HL-60/S4 treated with retinoic acid at 250 ng/mL for 4 days and 3 days (cell line): ENCODE measurements around the gene DCBLD2.

Experiments
- in situ Hi-C: fragments of 300-500 bp; cut with MboI; formaldehyde crosslinking; loops from 2 replicates; pipeline ENCODE4 v1.7.0; 2022; ENCODE audit warnings: low sequenced_read_pairs

DCBLD2 gene

GRCh38 chr3:98772022-98772421, 129.5 kb downstream of the DCBLD2 start:
- in situ Hi-C loops, result no loop called here

GRCh38 chr3:98770261-98771039, 131.0 kb downstream of the DCBLD2 start:
- in situ Hi-C loops, result no loop called here

GRCh38 chr3:98769448-98769847, 132.0 kb downstream of the DCBLD2 start:
- in situ Hi-C loops, result no loop called here

- in situ Hi-C loops, result no loop called here
These were observed 132.5 kb downstream of the DCBLD2 start for GRCh38 chr3:98768961-98769360.

GRCh38 chr3:98766924-98767323, 134.6 kb downstream of the DCBLD2 start:
- in situ Hi-C loops, result no loop called here

GRCh38 chr3:98765721-98766120, 135.8 kb downstream of the DCBLD2 start:
- in situ Hi-C loops, result no loop called here

- in situ Hi-C loops, result no loop called here
These were observed 137.0 kb downstream of the DCBLD2 start for GRCh38 chr3:98764472-98764884.

- in situ Hi-C loops, result no loop called here
These were observed 137.6 kb downstream of the DCBLD2 start for GRCh38 chr3:98763819-98764418.

- in situ Hi-C loops, result no loop called here
These were observed 138.4 kb downstream of the DCBLD2 start, which contains the start of gene ST3GAL6 for GRCh38 chr3:98763076-98763475. ST3GAL6 (plus strand) TSS chr3:98763340; CDS start chr3:98768441, 5,101 bp downstream.

GRCh38 chr3:98761643-98762229, 139.8 kb downstream of the DCBLD2 start:
- in situ Hi-C loops, result no loop called here

- in situ Hi-C loops, result no loop called here
These were observed 141.9 kb downstream of the DCBLD2 start for GRCh38 chr3:98759629-98760028.

- in situ Hi-C loops, result no loop called here
These were observed 145.9 kb downstream of the DCBLD2 start for GRCh38 chr3:98755601-98756000.

- in situ Hi-C loops, result no loop called here
These were observed 147.0 kb downstream of the DCBLD2 start for GRCh38 chr3:98754483-98754882.

- in situ Hi-C loops, result no loop called here
These were observed 151.1 kb downstream of the DCBLD2 start for GRCh38 chr3:98750276-98750919.

GRCh38 chr3:98746882-98747281, 154.6 kb downstream of the DCBLD2 start:
- in situ Hi-C loops, result no loop called here

GRCh38 chr3:98746122-98746521, 155.4 kb downstream of the DCBLD2 start:
- in situ Hi-C loops, result no loop called here
